GM19238 (cell line): Measurements from ENCODE around the gene RBKS.

ENCODE experiments used
- DNase-seq: peaks from one replicate; pipeline ENCODE4 v3.0.0; 2011; ENCODE audit warnings: low spot score; ENCODE audit not compliant: insufficient read length

RBKS gene

DNA sequence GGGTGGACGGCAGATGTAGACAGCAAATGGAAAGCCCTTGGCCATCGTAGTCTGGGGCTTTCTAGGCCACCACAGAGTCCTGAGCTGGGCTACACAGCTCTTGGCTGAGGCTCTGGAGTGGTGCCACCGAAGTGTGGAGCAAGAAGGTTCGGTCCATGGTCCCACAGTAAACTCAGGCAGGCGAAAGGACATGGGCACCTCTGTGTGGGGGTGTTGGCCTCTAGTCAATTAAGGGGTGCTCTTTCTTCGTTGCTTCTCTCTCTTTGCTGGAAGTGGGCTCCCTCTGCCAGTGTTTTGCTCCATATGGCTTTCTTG, 153.3 kb downstream of the RBKS start:
- DNase-seq = no peak

DNA sequence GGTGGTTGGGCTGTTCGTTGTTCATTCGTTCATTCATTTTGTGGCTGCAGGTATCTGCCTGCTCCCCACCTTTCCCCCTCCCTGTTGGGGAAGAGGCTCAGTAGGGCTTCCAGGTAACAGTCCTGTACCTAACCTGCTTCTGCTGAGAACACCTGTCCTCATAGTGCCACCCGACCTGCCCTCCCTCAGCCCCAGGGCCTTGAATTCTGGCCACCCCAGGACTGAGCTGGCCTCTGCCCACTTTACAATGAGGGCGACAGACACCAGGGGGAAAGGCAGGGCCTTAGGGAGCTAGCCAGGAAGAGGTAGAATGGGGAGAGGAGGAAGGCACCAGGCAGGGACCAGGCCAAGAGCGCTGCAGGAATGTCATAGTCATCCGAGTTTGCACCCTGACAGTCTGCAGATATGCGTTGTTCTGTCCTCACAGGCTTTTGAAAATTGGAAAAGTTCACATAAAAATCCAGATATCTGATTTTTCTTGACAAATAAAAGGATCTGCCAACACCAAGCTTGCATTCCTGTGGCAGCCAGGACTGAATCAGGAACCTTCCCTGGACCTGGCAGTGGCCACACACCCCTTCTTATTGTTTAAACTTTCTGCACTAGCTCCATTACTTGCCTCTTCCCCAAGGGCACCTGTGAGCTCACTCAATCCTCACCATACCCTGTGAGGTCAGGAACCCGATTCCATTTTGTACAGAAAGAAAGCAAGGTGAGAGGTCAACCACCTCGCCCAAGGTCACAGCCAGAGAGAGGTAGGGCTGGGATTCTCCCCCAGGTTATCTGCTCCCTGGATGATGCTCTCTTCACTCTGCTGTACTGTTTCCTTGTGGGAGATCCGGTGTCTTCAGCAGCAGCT, 153.9 kb downstream of the RBKS start:
- no peak for DNase-seq

DNA sequence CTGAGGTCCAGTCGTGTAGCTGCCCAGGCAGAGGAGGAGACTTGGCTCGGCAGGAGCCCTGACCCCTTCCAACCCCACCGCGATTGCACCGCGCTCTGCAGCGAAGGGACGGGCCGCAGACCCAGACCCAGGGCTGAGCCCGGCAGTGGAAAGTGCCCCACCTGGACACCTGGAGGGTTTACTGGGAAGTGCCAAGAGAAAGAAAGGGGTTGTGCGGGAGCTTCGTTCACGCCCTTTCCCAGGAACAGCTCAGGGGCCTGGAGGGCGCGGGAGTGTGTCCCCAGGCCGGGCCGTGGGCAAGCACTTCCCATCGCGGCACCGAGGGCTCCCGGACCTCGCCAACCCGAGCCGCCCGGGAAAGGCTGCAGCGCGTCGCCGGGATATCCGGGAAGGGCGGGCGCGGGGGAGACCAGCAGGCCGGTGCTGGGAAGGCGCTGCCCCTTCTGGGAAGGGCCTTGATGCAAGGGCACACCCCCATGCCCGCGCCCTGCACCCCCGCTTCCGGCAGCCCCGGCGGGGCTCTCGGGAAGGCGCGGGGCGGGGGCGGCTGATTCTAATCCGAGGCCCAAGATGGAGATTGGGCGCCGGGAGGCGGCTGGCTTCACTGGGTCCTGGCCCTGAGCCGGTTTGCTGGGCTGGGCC, 154.8 kb downstream of the RBKS start:
- no peak for DNase-seq

DNA sequence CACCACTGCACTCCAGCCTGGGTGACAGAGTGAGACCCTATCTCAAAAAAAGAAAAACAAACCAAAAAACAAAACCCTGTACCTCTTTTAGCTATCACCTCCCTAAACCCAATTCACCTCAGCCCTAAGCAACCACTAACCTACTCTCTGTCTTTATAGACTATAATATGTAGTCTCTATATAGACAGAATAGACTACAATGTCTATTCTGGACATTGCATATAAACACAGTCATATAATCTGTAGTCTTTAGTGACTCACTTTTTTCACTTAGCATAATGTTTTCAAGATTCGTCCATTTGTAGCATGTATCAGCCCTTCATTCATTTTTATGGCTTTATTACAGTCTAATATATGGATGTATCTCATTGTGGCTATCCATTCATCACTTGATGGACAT, 155.9 kb downstream of the RBKS start:
- DNase-seq = no peak
